ENCODE results near the gene SLMAP.

GRCh38 chr3:57893156-57893555 is 137.0 kb downstream of the SLMAP start:
- TF ChIP-seq POLR2A (IDR thresholded peaks at IDR 0.05; ENCODE audit: low read depth), result no peak
- no peak for TF ChIP-seq CTCF (IDR thresholded peaks at IDR 0.05)
- TF ChIP-seq POLR2AphosphoS5 (IDR thresholded peaks at IDR 0.05), result no peak
- no peak for TF ChIP-seq EP300 (IDR thresholded peaks at IDR 0.05)

All from esophagus muscularis mucosa (tissue), 4 donors.